Measurements from ENCODE around the gene ATG9B.

The ATG9B gene

GRCh38 chr7:151059367-151060112, 35.2 kb upstream of the ATG9B start, which contains the start of gene SLC4A2:
SLC4A2 (plus strand) TSS chr7:151059589; CDS start chr7:151061988, 2,399 bp downstream.
- H3K9me3 ChIP-seq = no peaks in the 10 kb centered on the region
- TF ChIP-seq CTCF (IDR thresholded peaks at IDR 0.05; ENCODE audit: low read depth, low read length) = peak; percentile 52
- H3K27me3 ChIP-seq = no peaks in the 10 kb centered on the region
- H3K4me3 ChIP-seq (ENCODE audit: low read depth, low read length) = peak within 1 kb of the TSS; percentile 94
- peaks cover 12% of the 10 kb centered on the region for H3K36me3 ChIP-seq
- peak; percentile 79 for DNase-seq
- peaks cover 22% of the 10 kb centered on the region for H3K4me1 ChIP-seq

- Histone ChIP-seq H3K4me3 (ENCODE audit: low read depth, low read length) (peak overlapping the region; percentile 94), H3K27me3 (no peaks in the 10 kb centered on the region), H3K9me3 (no peaks in the 10 kb centered on the region), H3K36me3 (peaks cover 8% of the 10 kb centered on the region), H3K4me1 (peaks cover 22% of the 10 kb centered on the region)
- no peak for TF ChIP-seq CTCF (IDR thresholded peaks at IDR 0.05; ENCODE audit: low read depth, low read length)
- no peak for DNase-seq
Observed at GRCh38 chr7:151058781-151059366, 34.6 kb upstream of the ATG9B start.

GRCh38 chr7:151057989-151058780, 33.9 kb upstream of the ATG9B start:
- peaks cover 3% of the 10 kb centered on the region; the same call in 1 of the 2 replicates for H3K36me3 ChIP-seq
- DNase-seq = peak; percentile 99
- no peak for TF ChIP-seq CTCF (IDR thresholded peaks at IDR 0.05; ENCODE audit: low read depth, low read length)
- no peaks in the 10 kb centered on the region for H3K9me3 ChIP-seq
- peaks cover 20% of the 10 kb centered on the region for H3K4me1 ChIP-seq
- H3K4me3 ChIP-seq (ENCODE audit: low read depth, low read length) = peak overlapping the region; percentile 94
- no peaks in the 10 kb centered on the region for H3K27me3 ChIP-seq

GRCh38 chr7:151057506-151057988, 33.3 kb upstream of the ATG9B start, which contains the start of gene CDK5:
CDK5 (minus strand) TSS chr7:151057897; CDS start chr7:151057848, 49 bp downstream.
- Histone ChIP-seq H3K4me1 (peaks cover 20% of the 10 kb centered on the region), H3K9me3 (no peaks in the 10 kb centered on the region), H3K27me3 (no peaks in the 10 kb centered on the region), H3K36me3 (peaks cover 6% of the 10 kb centered on the region; the same call in 1 of the 2 replicates), H3K4me3 (ENCODE audit: low read depth, low read length) (peak within 1 kb of the TSS; percentile 94)
- no peak for DNase-seq
- TF ChIP-seq CTCF (IDR thresholded peaks at IDR 0.05; ENCODE audit: low read depth, low read length) = no peak

GRCh38 chr7:151056666-151057505, 32.6 kb upstream of the ATG9B start:
- DNase-seq = no peak
- Histone ChIP-seq H3K27me3 (no peaks in the 10 kb centered on the region), H3K36me3 (0 out of 2 replicates have a peak, but pooled peaks cover 5% of the 10 kb centered on the region), H3K9me3 (no peaks in the 10 kb centered on the region), H3K4me1 (peaks cover 17% of the 10 kb centered on the region), H3K4me3 (ENCODE audit: low read depth, low read length) (peak overlapping the region; percentile 94)
- no peak for TF ChIP-seq CTCF (IDR thresholded peaks at IDR 0.05; ENCODE audit: low read depth, low read length)

All from BE2C (cell line).